Activated CD8-positive, alpha-beta memory T cell treated with anti-CD3 and anti-CD28 coated beads, Interleukin-2, amount 10 ng/mL, durations not matched to agents 7 days and 5 days (primary cell): ENCODE measurements around the gene TIAM2. TPM values are rescaled to one million over a fixed set of nuclear protein-coding genes. Genes with fewer than 3 reads are reported as not detected.
"Not testable (repeated sequence)": the region's sequence is repeated elsewhere in the genome, so short reads cannot be mapped to it uniquely, and the experiment has no call there.

Experiments used
- ATAC-seq: fragments of 150-1000 bp; cut with Tn5 transposase; one replicate; pipeline ENCODE4 v1.10.0; 2021; ENCODE audit warnings: moderate library complexity
- CTCF ChIA-PET: fragments of 350-600 bp; sonication (Branson Sonifier 250); formaldehyde crosslinking; loops from one replicate; lab custom pipeline; 2021; ENCODE audit warnings: antibody characterized with exemption; lab: Charles Lee
- DNase-seq: peaks from one replicate; pipeline ENCODE4 v3.0.0-alpha.2; 2020
- H3K27ac Mint-ChIP-seq: one replicate; pipeline ENCODE4 v1.8.0; 2021; ENCODE audit warnings: mild to moderate bottlenecking, mixed read lengths
- H3K27me3 Mint-ChIP-seq: one replicate; pipeline ENCODE4 v1.8.0; 2021; ENCODE audit warnings: mixed read lengths
- H3K36me3 Mint-ChIP-seq: one replicate; pipeline ENCODE4 v1.8.0; 2021; ENCODE audit warnings: mild to moderate bottlenecking, mixed read lengths
- H3K4me1 Mint-ChIP-seq: one replicate; pipeline ENCODE4 v1.8.0; 2021; ENCODE audit warnings: mixed read lengths
- H3K4me3 Mint-ChIP-seq: one replicate; pipeline ENCODE4 v1.8.0; 2021; ENCODE audit warnings: mild to moderate bottlenecking, moderate library complexity, mixed read lengths
- H3K9me3 Mint-ChIP-seq: one replicate; pipeline ENCODE4 v1.8.0; 2022; ENCODE audit warnings: low read depth, mixed read lengths
- total RNA-seq, 2 experiments: library from RNA; stranded (reverse); gene quantifications; one replicate each; pipeline ENCODE4 v1.2.3, GENCODE V29; 2021

Gene TIAM2
- total RNA-seq, 2 experiments from 2014 or later: 6.9 to 14.6 TPM

DNA sequence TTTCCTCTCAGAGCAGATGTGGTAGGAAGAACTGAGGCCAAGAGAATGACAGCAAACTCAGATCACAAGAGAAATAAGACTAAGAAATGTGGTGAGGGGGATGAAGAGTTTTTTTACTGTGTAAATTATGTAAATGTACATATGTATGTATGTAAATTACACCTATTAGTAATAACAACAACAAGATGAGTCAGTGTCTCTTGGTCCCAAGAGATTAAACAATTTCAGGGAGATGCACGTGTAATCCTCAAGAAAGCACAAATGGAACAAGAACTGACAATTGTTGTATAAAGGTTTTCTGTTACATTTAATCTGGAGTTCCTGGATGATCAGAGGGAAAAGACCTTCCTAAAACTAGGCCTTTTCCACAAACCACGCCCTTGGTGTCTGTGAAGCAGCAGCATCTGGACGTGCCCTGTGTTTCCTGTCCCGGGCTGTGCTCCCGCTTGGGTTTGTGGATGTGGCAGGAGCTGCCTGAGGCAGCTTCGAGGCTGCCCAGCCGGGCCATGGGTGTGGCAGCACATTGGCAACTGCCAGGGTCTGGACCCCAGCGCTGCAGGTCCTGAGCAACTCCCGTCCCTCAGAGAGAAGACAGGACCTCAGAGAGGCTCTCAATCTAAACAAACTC, 269.7 kb downstream of the TIAM2 start:
- Mint-ChIP-seq H3K9me3 (no peaks in the 10 kb centered on the region), H3K4me3 (no peak overlapping the region), H3K4me1 (peaks cover 8% of the 10 kb centered on the region), H3K36me3 (peaks cover 26% of the 10 kb centered on the region), H3K27ac (no peak overlapping the region), H3K27me3 (no peaks in the 10 kb centered on the region)
- CTCF ChIA-PET: no interaction called here
- ATAC-seq (no peak), DNase-seq (no peak)

DNA sequence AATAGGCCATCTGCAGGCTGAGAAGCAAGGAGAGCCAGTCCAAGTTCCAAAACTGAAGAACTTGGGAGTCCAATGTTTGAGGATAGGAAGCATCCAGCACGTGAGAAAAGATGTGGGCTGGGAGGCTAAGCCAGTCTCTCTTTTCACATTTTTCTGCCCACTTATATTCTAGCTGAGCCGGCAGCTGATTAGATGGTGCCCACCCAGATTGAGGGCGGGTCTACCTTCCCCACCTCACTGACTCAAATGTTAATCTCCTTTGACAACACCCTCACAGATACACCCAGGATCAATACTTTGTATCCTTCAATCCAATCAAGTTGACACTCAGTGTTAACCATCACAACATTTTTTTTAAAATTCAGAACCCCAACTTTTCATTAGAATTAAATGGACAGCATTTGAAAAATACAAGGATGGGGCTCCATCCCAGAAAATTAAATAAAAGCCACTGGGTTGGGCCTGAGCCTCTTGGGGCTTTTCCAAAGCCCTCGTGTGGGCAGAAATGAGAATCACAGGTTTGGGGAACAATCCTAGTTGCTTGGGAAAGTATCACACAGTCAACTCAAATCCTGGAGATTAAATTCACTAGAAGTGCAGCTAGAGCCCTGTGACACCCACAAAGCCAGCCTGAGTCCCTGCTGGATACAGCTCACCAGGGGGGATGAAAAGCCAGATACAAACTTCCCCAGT, 270.9 kb downstream of the TIAM2 start:
- H3K27me3 Mint-ChIP-seq: no peaks in the 10 kb centered on the region
- ATAC-seq: no peak
- H3K9me3 Mint-ChIP-seq: no peaks in the 10 kb centered on the region
- peaks cover 7% of the 10 kb centered on the region for H3K4me1 Mint-ChIP-seq
- no peak overlapping the region for H3K4me3 Mint-ChIP-seq
- no peak overlapping the region for H3K27ac Mint-ChIP-seq
- H3K36me3 Mint-ChIP-seq: peaks cover 30% of the 10 kb centered on the region
- CTCF ChIA-PET: interaction anchor here (1.7 kb wide), 1 partner anchor 16 kb away, joined by 5 read pairs; no protein-coding TSS in a partner anchor
- DNase-seq: no peak

GRCh38 chr6:155267411-155267810, 272.3 kb downstream of the TIAM2 start:
- no peaks in the 10 kb centered on the region for H3K27me3 Mint-ChIP-seq
- CTCF ChIA-PET: interaction anchor here (1.1 to 1.7 kb wide), 3 partner anchors 13 to 400 kb away, joined by 3 to 5 read pairs (median 4); no protein-coding TSS in a partner anchor
- ATAC-seq (no peak), DNase-seq (no peak)
- peaks cover 30% of the 10 kb centered on the region for H3K36me3 Mint-ChIP-seq
- H3K9me3 Mint-ChIP-seq: no peaks in the 10 kb centered on the region
- no peak overlapping the region for H3K4me3 Mint-ChIP-seq
- peaks cover 5% of the 10 kb centered on the region for H3K4me1 Mint-ChIP-seq
- H3K27ac Mint-ChIP-seq: no peak overlapping the region

- H3K4me1 Mint-ChIP-seq, H3K9me3 Mint-ChIP-seq, DNase-seq, H3K27ac Mint-ChIP-seq, H3K27me3 Mint-ChIP-seq, H3K4me3 Mint-ChIP-seq: not testable (repeated sequence)
- CTCF ChIA-PET: interaction anchor here (0.7 to 1.6 kb wide), 9 partner anchors 9 to 343 kb away, joined by 3 to 5 read pairs (median 3); no protein-coding TSS in a partner anchor
- ATAC-seq: peak; percentile 36
- H3K36me3 Mint-ChIP-seq: peaks cover 30% of the 10 kb centered on the region
These were observed 273.2 kb downstream of the TIAM2 start for GRCh38 chr6:155268088-155268867.

DNA sequence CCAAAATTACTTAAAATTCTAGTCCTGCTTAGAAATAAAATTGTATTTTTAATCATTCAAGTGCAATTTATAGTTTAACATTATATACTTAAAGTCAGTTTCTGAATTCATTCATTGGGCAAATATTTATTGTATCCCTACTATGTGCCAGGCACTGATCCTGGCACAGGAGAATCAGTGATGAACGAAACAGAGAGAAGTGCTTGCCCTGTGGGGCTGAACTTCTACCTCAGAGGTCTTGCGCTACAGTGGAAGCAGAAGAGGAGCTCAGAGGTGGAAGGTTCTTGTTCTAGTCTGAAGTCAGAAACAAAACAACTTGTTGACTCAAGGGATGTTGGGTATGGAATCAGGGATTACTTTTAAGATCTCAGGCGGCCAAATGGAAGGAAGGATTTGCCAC, 274.6 kb downstream of the TIAM2 start:
- no peaks in the 10 kb centered on the region for H3K27me3 Mint-ChIP-seq
- DNase-seq: no peak
- CTCF ChIA-PET: interaction anchor here (1.0 to 1.4 kb wide), 2 partner anchors 92 to 220 kb away, joined by 3 to 6 read pairs; no protein-coding TSS in a partner anchor
- no peaks in the 10 kb centered on the region for H3K9me3 Mint-ChIP-seq
- no peak for ATAC-seq
- H3K36me3 Mint-ChIP-seq: peaks cover 26% of the 10 kb centered on the region
- H3K27ac Mint-ChIP-seq: no peak overlapping the region
- H3K4me1 Mint-ChIP-seq: peaks cover 10% of the 10 kb centered on the region
- H3K4me3 Mint-ChIP-seq: no peak overlapping the region

- no peak for ATAC-seq
- CTCF ChIA-PET: interaction anchor here (1.0 kb wide), 3 partner anchors 9 to 93 kb away, joined by 3 to 6 read pairs (median 4); no protein-coding TSS in a partner anchor
- no peak for DNase-seq
- Mint-ChIP-seq H3K9me3 (no peaks in the 10 kb centered on the region), H3K4me3 (no peak overlapping the region), H3K27ac (no peak overlapping the region), H3K27me3 (no peaks in the 10 kb centered on the region), H3K36me3 (peaks cover 28% of the 10 kb centered on the region), H3K4me1 (peaks cover 10% of the 10 kb centered on the region)
These were observed 275.5 kb downstream of the TIAM2 start for GRCh38 chr6:155270561-155271091.

- ATAC-seq: no peak
- DNase-seq: no peak
- Mint-ChIP-seq H3K27ac (no peak overlapping the region), H3K4me1 (peaks cover 10% of the 10 kb centered on the region), H3K27me3 (no peaks in the 10 kb centered on the region), H3K9me3 (no peaks in the 10 kb centered on the region), H3K4me3 (no peak overlapping the region), H3K36me3 (peaks cover 23% of the 10 kb centered on the region)
- CTCF ChIA-PET: interaction anchor here (1.0 kb wide), 2 partner anchors 9 to 12 kb away, joined by 3 to 4 read pairs; no protein-coding TSS in a partner anchor
These were observed 276.0 kb downstream of the TIAM2 start for GRCh38 chr6:155271145-155271544.

GRCh38 chr6:155272353-155273232, 277.5 kb downstream of the TIAM2 start:
- DNase-seq: no peak
- CTCF ChIA-PET: interaction anchor here (1.4 to 1.6 kb wide), 2 partner anchors 9 to 13 kb away, joined by 3 to 5 read pairs; no protein-coding TSS in a partner anchor
- no peak for ATAC-seq
- Mint-ChIP-seq H3K27me3 (no peaks in the 10 kb centered on the region), H3K27ac (no peak overlapping the region), H3K4me3 (no peak overlapping the region), H3K36me3 (peaks cover 15% of the 10 kb centered on the region), H3K4me1 (peaks cover 10% of the 10 kb centered on the region), H3K9me3 (no peaks in the 10 kb centered on the region)

DNA sequence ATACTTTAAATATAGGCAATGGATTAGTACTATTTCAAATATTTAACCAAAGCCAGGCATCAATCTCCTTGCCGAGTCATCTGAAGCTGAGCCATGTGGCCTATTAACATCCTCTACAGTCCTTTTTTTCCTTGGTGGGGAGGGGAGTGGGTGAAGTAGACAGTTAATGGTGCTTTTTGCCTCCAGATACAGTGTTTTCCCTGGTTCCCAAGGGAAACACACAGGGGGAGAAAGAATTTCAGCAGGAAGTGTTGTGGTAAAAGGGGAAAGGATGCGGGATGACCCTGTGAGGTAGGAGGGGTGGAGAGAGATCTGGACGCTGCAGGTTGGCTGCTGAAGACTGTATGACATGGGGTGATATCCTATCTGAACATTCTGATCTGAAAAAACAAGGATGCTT, 278.3 kb downstream of the TIAM2 start:
- ATAC-seq: no peak
- Mint-ChIP-seq H3K36me3 (peaks cover 10% of the 10 kb centered on the region), H3K27ac (peak overlapping the region; percentile 42), H3K27me3 (no peaks in the 10 kb centered on the region), H3K4me3 (no peak overlapping the region), H3K9me3 (no peaks in the 10 kb centered on the region), H3K4me1 (peaks cover 6% of the 10 kb centered on the region)
- DNase-seq: no peak
- CTCF ChIA-PET: interaction anchor here (1.6 kb wide), 1 partner anchor 14 kb away, joined by 3 read pairs; no protein-coding TSS in a partner anchor

GRCh38 chr6:155274106-155274505, 279.0 kb downstream of the TIAM2 start:
- peaks cover 6% of the 10 kb centered on the region for H3K4me1 Mint-ChIP-seq
- DNase-seq (no peak), ATAC-seq (no peak)
- peaks cover 10% of the 10 kb centered on the region for H3K36me3 Mint-ChIP-seq
- H3K9me3 Mint-ChIP-seq: no peaks in the 10 kb centered on the region
- no peaks in the 10 kb centered on the region for H3K27me3 Mint-ChIP-seq
- CTCF ChIA-PET: interaction anchor here (1.6 kb wide), 1 partner anchor 14 kb away, joined by 3 read pairs; no protein-coding TSS in a partner anchor
- H3K27ac Mint-ChIP-seq: no peak overlapping the region
- no peak overlapping the region for H3K4me3 Mint-ChIP-seq

DNA sequence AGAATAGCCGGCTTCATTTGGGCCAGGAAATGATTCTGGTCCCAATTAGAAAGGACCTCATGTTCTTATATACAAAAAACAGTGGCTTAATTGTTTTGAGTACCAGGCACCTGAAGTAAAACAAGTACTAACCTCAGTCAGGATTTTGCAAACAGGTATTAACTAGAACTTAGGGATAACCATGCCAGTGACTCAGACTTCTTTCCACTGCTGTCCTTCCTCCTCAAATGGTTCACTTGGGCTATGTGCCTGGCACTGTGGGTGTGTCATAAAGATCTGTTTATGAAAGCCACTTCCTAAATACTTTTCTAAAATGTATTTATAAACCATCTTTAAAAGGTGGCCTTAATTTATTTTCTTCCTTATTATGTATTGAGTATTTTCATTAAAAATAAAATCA, 279.4 kb downstream of the TIAM2 start:
- Mint-ChIP-seq H3K27ac (no peak overlapping the region), H3K36me3 (peaks cover 13% of the 10 kb centered on the region), H3K9me3 (no peaks in the 10 kb centered on the region), H3K27me3 (no peaks in the 10 kb centered on the region), H3K4me3 (no peak overlapping the region), H3K4me1 (peaks cover 6% of the 10 kb centered on the region)
- CTCF ChIA-PET: interaction anchor here (0.7 to 1.6 kb wide), 2 partner anchors 10 to 15 kb away, joined by 3 read pairs; no protein-coding TSS in a partner anchor
- no peak for DNase-seq
- no peak for ATAC-seq
